GM18505 (cell line): ENCODE results near the gene CLP1.
A peak's percentile ranks its signal among the peaks of the same experiment; 100 is the strongest.

Experiments used
- ATAC-seq: cut with Tn5 transposase; IDR thresholded peaks from one replicate; pipeline ENCODE4 v1.9.1; 2021; ENCODE audit not compliant: unreplicated experiment
- POLR2A ChIP-seq: IDR thresholded peaks from 4 replicates; pipeline ENCODE4 v1.6.1; 2011; ENCODE audit warnings: borderline replicate concordance; ENCODE audit not compliant: insufficient read depth, insufficient read length; ENCODE audit errors: extremely low read depth

Gene CLP1

DNA sequence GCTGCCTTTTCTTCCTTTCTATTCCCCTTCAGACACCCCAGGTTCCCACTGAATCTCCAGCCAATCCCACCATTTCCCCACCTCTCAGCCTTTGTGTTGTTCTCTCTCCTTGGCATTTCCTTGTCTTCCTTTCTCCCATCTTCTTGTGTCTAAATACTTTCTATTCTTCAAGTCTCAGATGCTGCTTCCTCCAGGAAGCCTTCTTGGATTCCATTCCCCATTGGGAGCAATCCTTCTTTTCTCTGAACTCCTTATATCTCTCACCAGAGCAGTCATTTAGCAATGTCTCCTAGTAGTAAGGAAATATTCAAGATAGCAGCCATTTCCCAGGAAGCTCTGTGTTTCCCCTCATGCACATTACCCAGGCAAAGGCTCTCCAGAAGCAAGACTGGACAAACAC is 23.3 kb upstream of the CLP1 start:
- TF ChIP-seq POLR2A: no peak
- no peak for ATAC-seq

DNA sequence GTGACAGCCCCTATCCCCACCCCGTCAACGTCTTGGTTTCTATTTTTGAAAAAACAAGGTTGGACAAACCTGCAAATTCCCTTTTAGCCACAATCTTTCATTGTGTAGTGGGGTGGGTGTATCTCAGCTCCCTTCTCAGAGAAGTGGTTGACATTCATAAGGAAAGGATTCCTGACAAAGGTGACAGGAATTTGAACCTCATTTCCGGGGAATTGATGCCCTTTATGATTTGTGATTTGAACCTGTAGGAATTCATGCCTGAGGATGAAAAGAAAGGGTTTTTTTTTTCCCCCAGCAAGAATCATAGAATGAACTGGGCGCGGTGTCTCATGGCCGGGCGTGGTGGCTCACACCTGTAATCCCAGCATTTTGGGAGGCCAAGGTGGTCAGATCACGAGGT is 22.3 kb upstream of the CLP1 start:
- no peak for TF ChIP-seq POLR2A
- no peak for ATAC-seq

DNA sequence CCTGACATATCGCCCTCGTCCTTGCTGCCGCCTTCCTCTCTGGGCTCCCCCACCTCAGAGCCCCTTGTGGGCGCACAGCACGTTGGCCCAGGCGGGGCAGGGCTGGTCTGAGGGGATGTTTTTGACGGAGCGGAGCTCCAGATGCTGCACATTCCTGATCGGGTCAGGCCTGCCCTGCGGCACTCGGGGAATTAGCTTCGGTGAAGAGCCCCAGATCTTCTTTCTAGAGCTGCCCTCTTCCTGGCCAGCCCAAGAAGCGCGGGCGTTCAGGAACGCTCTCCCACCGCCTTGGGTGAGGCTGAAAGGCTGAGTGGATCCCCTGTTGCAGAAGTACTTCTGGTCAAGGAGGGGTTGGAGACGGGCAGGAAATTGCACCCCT is 19.9 kb upstream of the CLP1 start:
- no peak for TF ChIP-seq POLR2A
- ATAC-seq: no peak

DNA sequence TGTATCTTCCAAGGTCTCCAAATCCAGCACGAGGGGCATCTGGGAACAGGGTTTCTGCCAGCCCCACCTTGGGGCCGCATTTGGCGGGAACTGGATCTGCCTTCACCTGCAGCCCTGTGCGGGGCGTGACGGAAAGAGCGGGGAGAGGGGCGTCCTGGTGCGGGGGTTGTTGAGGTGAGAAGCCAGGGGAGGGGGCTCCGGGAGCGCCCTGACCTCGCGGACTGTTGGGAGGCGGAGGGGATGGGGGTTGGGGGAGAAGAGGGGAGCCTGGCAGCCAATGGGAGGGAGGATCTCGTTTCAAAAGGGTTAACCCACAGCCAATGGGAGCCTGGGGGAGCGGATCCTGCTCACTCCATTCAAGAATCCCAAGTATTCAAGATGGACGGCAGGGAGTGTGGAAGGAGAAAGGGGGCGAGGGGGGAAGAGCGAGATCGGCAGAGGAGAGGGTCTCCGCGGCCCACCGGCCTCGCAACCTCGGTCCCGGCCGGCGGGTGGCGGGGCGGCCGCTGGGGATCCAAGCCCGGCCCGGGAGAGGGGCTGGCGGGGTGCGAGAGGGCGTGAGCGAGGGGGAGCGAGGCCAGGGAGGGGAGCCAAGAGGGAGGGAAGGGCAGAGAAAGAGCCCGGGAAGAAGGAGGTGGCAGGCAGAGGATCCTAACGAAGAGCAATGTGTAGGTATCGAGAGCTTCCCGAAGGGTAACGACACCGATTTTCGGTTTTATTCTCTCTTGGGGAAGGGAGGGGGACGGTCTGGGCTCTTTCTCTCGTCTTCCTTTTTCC is 19.4 kb upstream of the CLP1 start:
- no peak for TF ChIP-seq POLR2A
- no peak for ATAC-seq

DNA sequence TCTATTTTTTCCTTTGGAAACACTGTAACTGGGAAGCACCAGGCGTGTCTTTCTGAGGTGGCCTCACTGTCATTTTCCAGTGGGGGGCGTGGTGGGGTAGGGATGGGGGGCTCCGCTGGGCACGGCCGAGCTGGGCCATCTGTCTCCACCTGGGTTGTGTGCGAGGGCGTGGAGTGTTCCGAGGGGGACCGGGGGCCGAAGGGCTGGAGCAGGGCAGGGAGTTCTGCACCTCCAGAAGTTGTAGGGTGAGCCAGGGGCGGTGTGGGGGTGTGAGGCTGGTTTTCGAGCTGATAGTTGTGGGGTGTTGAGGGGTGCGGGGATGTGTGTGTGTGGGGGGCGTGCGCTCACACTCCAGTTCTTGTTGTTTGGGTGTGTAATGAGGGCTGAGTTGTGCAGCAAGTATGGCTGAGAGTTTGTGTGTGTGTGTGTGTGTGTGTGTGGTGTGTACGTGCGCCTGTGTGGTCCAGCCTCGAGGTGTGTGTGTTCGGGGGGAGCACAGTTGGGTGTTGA is 18.7 kb upstream of the CLP1 start:
- no peak for TF ChIP-seq POLR2A
- no peak for ATAC-seq

DNA sequence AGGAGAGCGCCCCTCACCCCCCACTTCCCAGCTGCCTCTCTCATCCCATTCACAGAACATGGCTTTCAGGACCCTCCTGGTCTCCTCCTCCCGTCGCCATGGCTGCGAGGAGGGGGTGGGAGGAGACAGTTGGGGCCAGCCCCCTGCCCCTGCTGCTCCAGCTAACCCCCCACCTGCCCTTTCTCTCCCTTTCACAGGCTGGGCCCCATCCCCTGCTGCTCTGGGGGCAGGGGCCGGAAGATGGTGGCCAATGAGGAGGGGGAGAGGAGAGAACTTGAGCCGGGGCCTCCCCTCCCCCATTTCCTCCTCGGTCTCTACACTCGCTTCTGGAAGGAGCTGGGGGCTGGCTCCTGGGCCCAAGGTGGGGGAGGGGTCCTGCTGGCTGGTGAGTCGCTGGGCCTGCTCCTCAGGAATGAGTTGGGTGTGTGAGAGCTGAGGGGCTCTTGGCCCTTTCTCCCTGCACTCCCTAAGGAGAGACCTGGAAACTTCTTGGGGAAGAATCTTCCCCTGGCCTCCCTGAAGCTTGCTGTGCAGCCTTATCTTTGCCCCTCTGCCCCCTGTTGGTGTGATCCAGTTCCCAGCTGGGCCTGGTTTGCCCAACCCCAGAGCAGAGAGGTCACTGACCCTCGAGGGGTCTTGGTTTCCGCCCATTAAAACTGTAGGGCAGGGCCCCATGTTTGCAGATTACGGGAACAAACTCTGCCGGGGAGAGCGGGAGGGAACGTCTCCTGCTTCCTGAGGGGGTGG is 18.1 kb upstream of the CLP1 start:
- no peak for ATAC-seq
- no peak for TF ChIP-seq POLR2A

DNA sequence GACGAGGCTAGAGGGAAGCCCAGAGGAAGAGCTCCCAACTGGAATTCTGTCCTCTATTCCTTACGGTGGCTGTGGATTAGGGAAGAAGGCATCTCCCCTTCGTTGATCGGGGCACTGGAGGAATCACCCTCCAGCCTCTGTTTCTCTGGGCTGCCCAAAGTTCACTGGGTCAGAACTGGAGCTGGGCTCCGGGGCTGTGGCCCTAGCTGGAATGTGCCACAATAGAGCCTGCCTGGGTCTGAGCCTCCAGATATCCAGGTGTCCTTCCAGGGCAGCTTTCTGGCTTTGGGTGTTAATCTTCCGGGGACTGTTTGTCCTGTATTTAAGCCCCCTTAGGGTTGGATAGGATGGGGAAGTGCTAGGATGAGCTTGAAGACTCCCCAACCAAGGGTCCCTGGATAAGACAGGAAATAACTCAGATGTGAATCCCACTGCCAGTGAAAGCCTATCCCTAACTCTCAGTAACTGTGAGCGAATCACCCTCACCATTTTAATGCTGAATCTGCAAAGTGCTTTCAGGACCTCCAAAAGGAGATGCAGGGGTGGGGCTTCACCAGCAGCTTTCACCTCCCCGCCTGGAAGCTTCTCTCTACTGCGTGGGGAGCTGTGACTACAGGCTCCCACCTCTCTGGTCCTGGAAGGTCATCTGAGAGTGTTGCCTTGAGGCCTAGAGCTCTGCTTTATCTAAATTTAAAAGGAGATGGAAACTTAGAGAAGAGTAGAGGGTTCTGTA is 17.3 kb upstream of the CLP1 start:
- no peak for ATAC-seq

DNA sequence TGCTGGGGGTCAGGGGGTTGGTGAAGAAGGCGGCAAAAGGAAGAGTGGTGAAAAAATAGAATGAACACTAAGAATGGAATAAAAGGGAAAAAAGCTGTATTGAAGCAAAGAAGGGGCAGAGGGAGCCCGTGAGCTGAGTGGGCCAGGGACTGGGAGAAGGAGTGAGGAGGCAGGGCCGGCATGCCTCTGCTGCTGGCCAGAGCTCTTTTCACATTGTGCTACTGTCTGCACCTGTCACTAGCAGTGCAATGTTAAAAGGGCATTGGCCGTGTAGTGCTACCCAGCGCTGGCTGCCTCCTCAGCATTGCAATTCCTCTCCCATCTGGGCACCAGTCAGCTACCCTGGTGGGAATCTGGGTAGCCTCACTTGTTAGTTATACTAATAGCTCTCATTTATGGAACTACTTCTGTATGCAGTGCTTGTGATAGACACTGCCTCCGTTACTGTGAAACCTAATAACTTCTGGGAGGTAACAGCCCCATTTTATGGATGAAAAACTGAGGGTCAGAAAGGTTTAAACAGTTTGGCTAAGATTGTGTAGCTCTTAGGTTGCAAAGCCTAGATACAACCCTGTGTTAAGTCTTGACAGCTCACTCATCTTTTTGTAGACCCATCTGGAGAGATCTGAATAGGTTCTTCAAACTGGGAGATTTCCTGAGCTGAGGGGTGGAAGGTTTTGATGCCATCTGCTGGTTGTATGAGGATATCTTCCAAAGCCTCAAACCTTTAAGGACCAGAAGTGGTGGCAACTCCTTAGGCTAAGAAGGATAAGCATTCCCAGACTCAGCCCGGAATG is 16.4 kb upstream of the CLP1 start:
- no peak for TF ChIP-seq POLR2A
- ATAC-seq: no peak

More for the DNA sequence above, 17.3 kb upstream of the CLP1 start:
- no peak for TF ChIP-seq POLR2A

DNA sequence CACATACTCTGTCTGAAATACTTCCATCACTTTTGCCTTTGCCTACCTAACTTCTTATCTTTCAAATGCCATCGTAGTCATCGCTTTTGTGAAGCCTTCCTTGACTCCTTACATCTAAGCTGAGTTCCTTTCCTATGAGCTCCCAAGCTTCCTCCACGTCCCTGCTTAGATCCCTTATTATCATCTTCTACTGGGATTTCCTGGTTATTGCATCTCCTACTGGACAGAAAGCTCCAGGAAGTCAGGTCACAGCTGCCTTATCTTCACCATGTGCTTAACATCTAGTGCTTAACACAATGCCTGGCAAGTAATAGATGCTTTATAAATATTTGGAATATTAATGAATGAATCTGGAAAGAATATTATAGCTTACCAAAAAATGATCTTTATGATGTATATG is 13.8 kb upstream of the CLP1 start:
- TF ChIP-seq POLR2A: no peak
- ATAC-seq: no peak

DNA sequence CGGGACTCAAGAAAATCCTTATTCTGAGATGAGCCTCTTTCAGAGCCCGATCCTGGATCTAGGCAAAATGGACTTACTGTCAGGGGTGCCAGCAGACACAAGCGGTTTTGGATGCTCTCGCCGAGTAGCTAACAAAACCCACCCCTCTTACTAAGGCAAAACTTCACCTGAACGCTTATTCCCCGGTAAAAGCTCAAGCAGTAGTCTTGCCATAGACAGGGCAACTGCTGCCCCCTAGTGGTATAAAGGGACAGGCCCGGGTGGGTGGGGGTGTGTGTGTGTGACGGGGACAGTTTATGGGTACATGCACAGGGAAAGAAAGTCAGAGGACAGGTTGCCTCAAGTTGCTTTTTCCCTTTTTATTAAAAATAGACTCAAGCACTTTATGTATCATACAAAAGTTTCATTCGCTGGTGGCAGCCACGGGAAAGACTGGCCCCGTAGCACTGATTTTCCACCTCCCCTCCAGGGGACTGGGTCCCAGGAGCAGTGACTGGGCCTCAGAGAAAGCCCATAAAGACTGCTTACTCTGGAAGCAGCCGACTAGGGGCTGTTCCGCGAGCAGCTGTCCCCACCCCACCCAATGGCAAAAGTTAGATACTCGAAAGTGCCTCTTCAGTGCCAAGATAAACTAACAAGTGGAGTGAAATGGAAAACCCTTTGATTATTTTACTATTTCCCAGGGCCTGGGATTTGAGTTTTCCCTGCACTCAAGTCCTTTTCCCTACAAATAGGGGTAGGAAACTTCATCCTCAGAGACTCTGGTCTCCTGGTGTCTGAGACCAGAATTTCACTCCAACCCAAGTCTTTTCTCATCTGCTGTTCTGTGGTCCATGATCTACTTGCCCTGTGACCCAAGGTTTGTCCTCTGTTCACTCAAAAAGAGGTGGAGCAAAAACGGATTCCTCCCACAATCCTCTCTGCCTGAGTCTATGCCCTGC is 12.5 kb upstream of the CLP1 start:
- TF ChIP-seq POLR2A: no peak
- peak; percentile 41 for ATAC-seq

DNA sequence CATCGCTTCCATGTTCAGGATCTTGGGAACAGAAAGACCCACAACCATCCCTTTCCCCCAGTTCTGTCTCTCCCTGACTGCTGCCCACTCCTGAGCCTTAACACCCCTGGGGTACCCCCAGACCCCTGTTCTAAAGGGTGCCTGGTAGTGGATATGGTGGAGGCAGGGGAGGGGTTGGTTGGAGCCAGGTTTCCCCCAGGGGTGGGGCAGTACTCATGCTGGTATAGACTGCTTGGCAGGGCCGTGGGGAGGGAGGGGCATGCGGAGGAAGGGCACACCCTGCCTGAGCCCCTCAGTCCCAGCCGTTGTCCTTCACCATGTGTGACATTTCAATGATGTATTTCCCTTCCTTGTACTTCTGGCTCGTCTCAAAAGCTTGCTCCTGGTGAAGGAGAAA is 11.9 kb upstream of the CLP1 start:
- no peak for TF ChIP-seq POLR2A
- no peak for ATAC-seq
